Osteocyte (in vitro differentiated cells): ENCODE results near the gene SLC45A2. TPM values are rescaled to one million over a fixed set of nuclear protein-coding genes. Genes with fewer than 3 reads are reported as not detected.
A peak's percentile ranks its signal among the peaks of the same experiment; 100 is the strongest.

ENCODE experiments used
- DNase-seq: peaks from one replicate; pipeline ENCODE4 v3.0.0; 2021; ENCODE audit warnings: mixed read lengths; ENCODE audit not compliant: unreplicated experiment; ENCODE audit errors: extremely low spot score
- H3K27ac Mint-ChIP-seq: one replicate; pipeline ENCODE4 v1.8.0; 2021; ENCODE audit warnings: mild to moderate bottlenecking, mixed read lengths; ENCODE audit not compliant: unreplicated experiment
- H3K27me3 Mint-ChIP-seq: one replicate; pipeline ENCODE4 v1.8.0; 2021; ENCODE audit warnings: mixed read lengths; ENCODE audit not compliant: unreplicated experiment
- H3K36me3 Mint-ChIP-seq: one replicate; pipeline ENCODE4 v1.8.0; 2021; ENCODE audit warnings: mixed read lengths; ENCODE audit not compliant: unreplicated experiment
- H3K4me1 Mint-ChIP-seq: one replicate; pipeline ENCODE4 v1.8.0; 2021; ENCODE audit warnings: mixed read lengths; ENCODE audit not compliant: unreplicated experiment
- H3K4me3 Mint-ChIP-seq: one replicate; pipeline ENCODE4 v1.8.0; 2021; ENCODE audit warnings: mild to moderate bottlenecking, moderate library complexity, mixed read lengths; ENCODE audit not compliant: unreplicated experiment
- H3K9me3 Mint-ChIP-seq: one replicate; pipeline ENCODE4 v1.8.0; 2021; ENCODE audit warnings: mixed read lengths; ENCODE audit not compliant: unreplicated experiment
- total RNA-seq: library from RNA; stranded (reverse); gene quantifications from 2 replicates; pipeline ENCODE4 v1.2.1, GENCODE V29; 2021
- TF ChIP-seq, protein P1 (sequence below): fragments of 200-600 bp; sonication (generic); IDR thresholded peaks from 2 replicates; pipeline ENCODE4 v1.5.0; 2021; ENCODE audit warnings: antibody characterized with exemption, mild to moderate bottlenecking, moderate library complexity

The SLC45A2 gene
- total RNA-seq, 1 donor from 2014 or later: not detected

DNA sequence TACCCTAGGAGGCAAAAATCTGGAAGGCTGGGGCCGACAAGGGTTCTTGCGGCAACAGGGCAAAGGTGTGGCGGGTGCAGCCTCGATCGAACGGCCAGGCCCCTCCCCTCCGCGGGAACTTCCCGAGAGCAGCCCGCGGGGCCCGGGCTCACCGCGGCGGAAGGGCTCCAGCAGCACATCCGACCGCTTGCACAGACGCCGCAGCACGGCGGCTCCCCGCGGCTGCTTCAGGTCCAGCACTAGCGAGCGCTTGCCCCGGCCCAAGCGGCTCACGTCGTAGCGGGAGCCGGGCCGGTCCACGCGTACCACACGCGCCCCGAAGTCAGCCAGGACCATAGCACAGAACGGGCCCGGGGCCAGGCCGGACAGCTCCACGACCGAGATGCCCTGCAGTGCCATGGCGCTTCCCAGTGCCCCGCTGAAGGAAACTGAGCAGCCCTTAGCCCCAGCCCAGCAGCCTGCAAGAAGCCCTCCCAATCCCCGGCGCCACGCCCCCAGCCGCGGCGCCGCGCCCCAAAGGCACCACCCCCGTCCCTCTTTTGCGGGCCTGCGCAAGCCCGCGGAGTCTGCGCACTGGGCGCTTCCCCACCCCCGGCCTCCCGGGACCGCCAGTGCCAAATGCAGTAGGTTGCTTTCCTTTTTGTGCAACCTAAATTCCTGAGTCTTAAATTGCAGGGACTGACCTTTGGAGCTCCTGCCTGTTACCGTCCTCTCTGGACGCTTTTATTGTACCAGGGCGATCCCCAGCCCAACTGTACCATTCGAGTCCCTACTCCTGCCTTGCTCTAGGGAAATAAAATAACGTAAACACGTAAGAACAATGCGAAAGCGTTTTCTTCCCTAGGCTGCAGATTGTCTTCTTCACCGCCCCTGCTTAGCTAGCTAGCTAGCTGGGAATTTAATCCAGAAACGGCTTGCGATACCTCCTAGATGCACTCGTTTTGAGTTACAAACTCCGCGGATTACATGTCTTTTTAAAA lies 23.4 kb upstream of the SLC45A2 start, which contains the start of gene AMACR:
Gene AMACR (minus strand): TSS at position 430 of the 980 bp plus-strand sequence. CDS start 31 bp downstream, at position 399.
- TF ChIP-seq, protein P1, sequence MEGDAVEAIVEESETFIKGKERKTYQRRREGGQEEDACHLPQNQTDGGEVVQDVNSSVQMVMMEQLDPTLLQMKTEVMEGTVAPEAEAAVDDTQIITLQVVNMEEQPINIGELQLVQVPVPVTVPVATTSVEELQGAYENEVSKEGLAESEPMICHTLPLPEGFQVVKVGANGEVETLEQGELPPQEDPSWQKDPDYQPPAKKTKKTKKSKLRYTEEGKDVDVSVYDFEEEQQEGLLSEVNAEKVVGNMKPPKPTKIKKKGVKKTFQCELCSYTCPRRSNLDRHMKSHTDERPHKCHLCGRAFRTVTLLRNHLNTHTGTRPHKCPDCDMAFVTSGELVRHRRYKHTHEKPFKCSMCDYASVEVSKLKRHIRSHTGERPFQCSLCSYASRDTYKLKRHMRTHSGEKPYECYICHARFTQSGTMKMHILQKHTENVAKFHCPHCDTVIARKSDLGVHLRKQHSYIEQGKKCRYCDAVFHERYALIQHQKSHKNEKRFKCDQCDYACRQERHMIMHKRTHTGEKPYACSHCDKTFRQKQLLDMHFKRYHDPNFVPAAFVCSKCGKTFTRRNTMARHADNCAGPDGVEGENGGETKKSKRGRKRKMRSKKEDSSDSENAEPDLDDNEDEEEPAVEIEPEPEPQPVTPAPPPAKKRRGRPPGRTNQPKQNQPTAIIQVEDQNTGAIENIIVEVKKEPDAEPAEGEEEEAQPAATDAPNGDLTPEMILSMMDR: no peak
- H3K9me3 Mint-ChIP-seq: no peaks in the 10 kb centered on the region

DNA sequence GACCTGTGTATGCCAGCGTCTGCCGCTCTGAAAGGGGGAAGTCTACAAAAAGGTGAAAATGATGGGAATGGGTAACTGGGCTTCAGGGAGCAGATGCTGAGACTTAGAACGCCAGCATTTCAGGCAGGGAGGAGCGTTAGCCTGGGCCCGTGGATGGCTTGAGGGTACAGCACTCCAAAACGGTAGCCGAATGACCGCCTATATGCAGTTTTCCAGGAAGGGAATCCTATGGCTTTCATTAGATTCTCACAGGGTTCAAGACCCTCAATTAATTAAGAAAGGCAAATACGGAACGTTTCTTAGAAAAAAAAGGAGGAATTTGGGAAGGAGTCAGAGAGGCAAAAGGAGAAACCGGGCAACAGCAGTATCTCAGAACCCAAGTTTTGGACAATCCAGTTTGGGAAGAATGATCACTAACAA lies 22.7 kb upstream of the SLC45A2 start:
- peak overlapping the region; percentile 91 for H3K4me3 Mint-ChIP-seq
- H3K9me3 Mint-ChIP-seq: no peaks in the 10 kb centered on the region
- H3K36me3 Mint-ChIP-seq: peaks cover 25% of the 10 kb centered on the region
- H3K27me3 Mint-ChIP-seq: no peaks in the 10 kb centered on the region
- peak overlapping the region; percentile 91 for H3K27ac Mint-ChIP-seq
- peaks cover 43% of the 10 kb centered on the region for H3K4me1 Mint-ChIP-seq
- DNase-seq: no peak
- TF ChIP-seq, protein P1: no peak

More for the DNA sequence above, 23.4 kb upstream of the SLC45A2 start, which contains the start of gene AMACR:
- H3K36me3 Mint-ChIP-seq: peaks cover 22% of the 10 kb centered on the region
- H3K27me3 Mint-ChIP-seq: no peaks in the 10 kb centered on the region
- peak within 1 kb of the TSS; percentile 91 for H3K27ac Mint-ChIP-seq
- H3K4me1 Mint-ChIP-seq: peaks cover 44% of the 10 kb centered on the region
- peak; percentile 96 for DNase-seq
- H3K4me3 Mint-ChIP-seq: peak within 1 kb of the TSS; percentile 91

DNA sequence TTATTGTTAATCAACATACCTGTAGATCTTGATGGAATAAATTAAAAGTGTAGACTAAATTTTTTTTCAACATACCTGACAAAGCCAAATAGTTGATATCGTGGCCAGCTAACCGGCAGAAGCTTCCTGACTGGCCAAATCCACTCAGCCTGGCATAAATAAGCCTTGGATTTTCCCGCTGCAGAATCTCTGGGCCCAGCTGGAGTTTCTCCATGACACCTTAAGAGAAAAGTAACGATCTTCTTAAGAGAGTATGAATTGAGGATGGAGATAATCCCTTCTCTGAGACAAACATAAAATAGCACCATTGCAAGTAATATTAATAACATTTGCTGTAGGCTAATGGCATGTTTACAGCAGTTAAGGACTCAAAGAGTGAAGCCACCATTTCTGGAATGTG lies 21.2 kb upstream of the SLC45A2 start:
- DNase-seq: no peak
- no peak overlapping the region for H3K27ac Mint-ChIP-seq
- H3K36me3 Mint-ChIP-seq: peaks cover 27% of the 10 kb centered on the region
- no peak overlapping the region for H3K4me3 Mint-ChIP-seq
- no peaks in the 10 kb centered on the region for H3K27me3 Mint-ChIP-seq
- H3K4me1 Mint-ChIP-seq: peaks cover 43% of the 10 kb centered on the region
- no peaks in the 10 kb centered on the region for H3K9me3 Mint-ChIP-seq
- TF ChIP-seq, protein P1: no peak

DNA sequence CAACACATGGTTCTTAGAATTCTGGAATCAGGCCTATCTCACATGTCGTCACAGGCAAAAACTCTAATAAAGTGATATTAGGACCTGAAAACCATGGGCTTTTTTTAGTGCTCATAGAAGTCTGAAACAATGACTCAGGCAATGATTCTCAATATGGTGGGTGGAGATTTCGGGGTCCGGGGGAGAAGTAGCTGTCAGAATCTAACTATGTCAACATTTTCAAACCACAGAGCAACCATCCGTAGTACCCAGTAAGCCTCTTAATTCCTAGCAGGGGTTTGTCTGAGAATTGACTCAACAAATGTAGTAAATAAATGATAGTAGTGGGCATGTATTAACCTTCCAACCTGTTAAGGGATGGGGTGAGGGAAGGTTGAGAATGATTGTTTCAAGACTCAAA lies 20.7 kb upstream of the SLC45A2 start:
- Mint-ChIP-seq H3K36me3 (peaks cover 27% of the 10 kb centered on the region), H3K27me3 (no peaks in the 10 kb centered on the region), H3K27ac (no peak overlapping the region), H3K4me1 (peaks cover 43% of the 10 kb centered on the region), H3K9me3 (no peaks in the 10 kb centered on the region), H3K4me3 (no peak overlapping the region)
- TF ChIP-seq, protein P1: no peak
- DNase-seq: no peak

DNA sequence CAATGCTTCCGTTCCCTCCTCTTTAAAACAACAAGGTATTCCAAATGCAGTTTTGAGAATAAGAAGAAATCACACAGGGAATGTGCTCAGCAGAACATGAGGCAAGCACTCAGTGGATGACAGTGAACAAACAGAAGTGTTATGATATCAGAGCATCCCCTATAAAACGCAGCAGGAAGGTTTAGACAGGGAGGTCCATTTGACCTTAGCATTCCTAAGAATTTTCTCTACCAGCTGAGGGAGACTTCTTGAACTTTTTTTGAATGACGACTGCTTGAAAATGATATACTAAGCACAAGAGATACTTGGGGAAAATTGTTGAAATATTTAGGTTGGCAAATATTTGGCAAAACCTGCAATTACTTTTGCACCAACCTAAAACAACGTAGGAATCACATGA lies 19.4 kb upstream of the SLC45A2 start:
- Mint-ChIP-seq H3K36me3 (peaks cover 29% of the 10 kb centered on the region), H3K9me3 (no peaks in the 10 kb centered on the region), H3K4me1 (peaks cover 36% of the 10 kb centered on the region), H3K27me3 (no peaks in the 10 kb centered on the region), H3K27ac (peak overlapping the region; percentile 40), H3K4me3 (no peak overlapping the region)
- TF ChIP-seq, protein P1: no peak
- DNase-seq: no peak
